Karpas-422 (cell line): ENCODE data around the gene STX19. TPM values are rescaled to one million over a fixed set of nuclear protein-coding genes. Genes with fewer than 3 reads are reported as not detected.

Experiments
- DNase-seq: peaks from one replicate; pipeline ENCODE4 v3.0.0-alpha.2; 2015
- H2AFZ ChIP-seq: fragments of 200-600 bp; sonication (generic); 2 replicates; pipeline ENCODE4 v1.6.1; 2014; ENCODE audit warnings: antibody characterized with exemption, low read length, mixed read lengths
- H3K27ac ChIP-seq: fragments of 200-600 bp; sonication (generic); 2 replicates; pipeline ENCODE4 v1.5.1; 2014; ENCODE audit warnings: mild to moderate bottlenecking, low read length, moderate library complexity
- H3K27me3 ChIP-seq: fragments of 200-600 bp; sonication (generic); 2 replicates; pipeline ENCODE4 v1.6.1; 2014; ENCODE audit warnings: low read length, mixed read lengths
- H3K36me3 ChIP-seq: fragments of 200-600 bp; sonication (generic); 2 replicates; pipeline ENCODE4 v1.6.1; 2014; ENCODE audit warnings: low read length, mixed read lengths; ENCODE audit not compliant: insufficient read depth
- H3K4me1 ChIP-seq: fragments of 200-600 bp; sonication (generic); 2 replicates; pipeline ENCODE4 v1.6.1; 2014; ENCODE audit warnings: mild to moderate bottlenecking, low read length, mixed read lengths
- H3K4me2 ChIP-seq: fragments of 200-600 bp; sonication (generic); 2 replicates; pipeline ENCODE4 v1.6.1; 2014; ENCODE audit warnings: low read length, low read depth, mild to moderate bottlenecking; ENCODE audit not compliant: poor library complexity, severe bottlenecking
- H3K4me3 ChIP-seq: fragments of 200-600 bp; sonication (generic); 2 replicates; pipeline ENCODE4 v1.5.1; 2014; ENCODE audit warnings: mild to moderate bottlenecking, antibody characterized with exemption, low read length, mixed read lengths
- H3K79me2 ChIP-seq: fragments of 200-600 bp; sonication (generic); 2 replicates; pipeline ENCODE4 v1.6.1; 2014; ENCODE audit warnings: mild to moderate bottlenecking, low read length, mixed read lengths
- H3K9ac ChIP-seq: fragments of 200-600 bp; sonication (generic); 2 replicates; pipeline ENCODE4 v1.6.0; 2014; ENCODE audit warnings: low read length
- H3K9me2 ChIP-seq: fragments of 200-600 bp; sonication (generic), shearing (Covaris generic); replicated peaks from 2 replicates; pipeline ENCODE4 v1.6.0; 2014; ENCODE audit warnings: mild to moderate bottlenecking, low read length, moderate library complexity; ENCODE audit not compliant: insufficient read depth
- H3K9me3 ChIP-seq: fragments of 300-700, 200-600 bp; sonication (generic); 2 replicates; pipeline ENCODE4 v1.6.1; 2014; ENCODE audit warnings: low read length, mixed read lengths
- H4K20me1 ChIP-seq: fragments of 200-600 bp; sonication (generic); 2 replicates; pipeline ENCODE4 v1.6.1; 2014; ENCODE audit warnings: mild to moderate bottlenecking, antibody characterized with exemption, low read length, low read depth; ENCODE audit not compliant: insufficient read depth
- total RNA-seq: library from RNA; depleted of rRNA; stranded (reverse); fragments of >200 nt; shearing (Covaris generic); gene quantifications from 2 replicates; pipeline ENCODE4 v1.2.3, GENCODE V29; 2014; ENCODE audit warnings: low replicate concordance

The STX19 gene
- total RNA-seq, 1 experiment from 2014 or later = not detected

DNA sequence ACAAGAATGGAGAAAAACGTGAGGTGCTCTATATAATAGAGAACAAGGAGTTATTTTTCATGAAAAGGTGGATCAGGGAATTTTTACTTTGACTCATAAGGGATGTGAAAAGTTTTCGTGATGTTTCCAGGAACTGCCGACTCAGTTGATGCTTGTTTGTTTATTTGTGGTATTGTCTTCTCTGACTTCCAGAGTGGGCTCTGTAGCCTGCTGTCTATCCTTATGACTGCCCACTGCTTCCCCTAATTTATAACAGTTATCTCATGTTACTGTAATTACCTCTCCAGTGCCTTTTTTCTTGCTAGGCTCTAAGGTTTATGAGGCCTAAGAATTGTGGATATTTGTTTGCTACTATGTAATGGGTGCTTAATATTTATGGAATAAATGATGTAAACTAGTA lies 36.2 kb downstream of the STX19 start:
- Histone ChIP-seq H3K9me2 (no peaks in the 10 kb centered on the region), H3K9me3 (no peaks in the 10 kb centered on the region), H3K4me3 (no peak overlapping the region), H3K4me2 (no peak overlapping the region), H3K9ac (no peak overlapping the region), H3K4me1 (no peaks in the 10 kb centered on the region), H4K20me1 (no peaks in the 10 kb centered on the region), H3K36me3 (no peaks in the 10 kb centered on the region), H3K79me2 (peaks cover 81% of the 10 kb centered on the region), H2AFZ (no peak overlapping the region), H3K27me3 (no peaks in the 10 kb centered on the region), H3K27ac (no peak overlapping the region)
- DNase-seq = no peak

GRCh38 chr3:93991631-93992030 lies 36.8 kb downstream of the STX19 start:
- H3K27me3 ChIP-seq = no peaks in the 10 kb centered on the region
- H4K20me1 ChIP-seq = no peaks in the 10 kb centered on the region
- no peak overlapping the region for H2AFZ ChIP-seq
- H3K4me1 ChIP-seq = no peaks in the 10 kb centered on the region
- no peaks in the 10 kb centered on the region for H3K36me3 ChIP-seq
- no peaks in the 10 kb centered on the region for H3K9me2 ChIP-seq
- no peak overlapping the region for H3K4me2 ChIP-seq
- no peak for DNase-seq
- no peak overlapping the region for H3K27ac ChIP-seq
- no peak overlapping the region for H3K4me3 ChIP-seq
- H3K79me2 ChIP-seq = peaks cover 87% of the 10 kb centered on the region
- H3K9ac ChIP-seq = no peak overlapping the region
- no peaks in the 10 kb centered on the region for H3K9me3 ChIP-seq

DNA sequence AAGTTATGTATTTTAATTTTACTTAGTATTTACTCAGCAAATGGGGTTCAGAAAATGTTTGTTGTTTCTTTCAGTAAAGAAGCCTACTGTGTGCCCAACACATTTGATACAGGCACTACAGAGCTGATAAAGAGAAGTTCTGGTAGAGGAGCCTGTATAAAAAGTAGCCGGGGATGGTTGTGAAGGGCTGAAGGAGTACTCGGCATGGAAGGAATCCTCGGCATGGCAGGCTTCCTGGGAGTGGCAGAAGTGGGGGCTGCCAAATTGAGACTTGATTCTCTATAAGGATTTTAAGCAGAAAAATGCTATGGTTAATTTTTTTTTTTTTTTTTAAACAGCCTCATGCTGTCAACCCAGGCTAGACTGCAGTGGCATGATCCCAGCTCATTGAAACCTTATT lies 39.2 kb downstream of the STX19 start:
- Histone ChIP-seq H3K9me2 (no peaks in the 10 kb centered on the region), H3K36me3 (no peaks in the 10 kb centered on the region), H3K27ac (no peak overlapping the region), H2AFZ (no peak overlapping the region), H3K4me3 (no peak overlapping the region), H3K4me1 (peaks cover 3% of the 10 kb centered on the region; the same call in 1 of the 2 replicates), H3K4me2 (no peak overlapping the region), H3K9me3 (no peaks in the 10 kb centered on the region), H3K9ac (no peak overlapping the region), H3K27me3 (no peaks in the 10 kb centered on the region), H4K20me1 (no peaks in the 10 kb centered on the region), H3K79me2 (peaks cover 95% of the 10 kb centered on the region)
- DNase-seq = no peak

GRCh38 chr3:93988764-93989163 lies 39.6 kb downstream of the STX19 start:
- DNase-seq = no peak
- no peak overlapping the region for H3K27ac ChIP-seq
- no peak overlapping the region for H3K9ac ChIP-seq
- H3K79me2 ChIP-seq = peaks cover 93% of the 10 kb centered on the region
- H3K27me3 ChIP-seq = no peaks in the 10 kb centered on the region
- H2AFZ ChIP-seq = no peak overlapping the region
- H3K9me3 ChIP-seq = no peaks in the 10 kb centered on the region
- no peaks in the 10 kb centered on the region for H3K9me2 ChIP-seq
- H3K36me3 ChIP-seq = no peaks in the 10 kb centered on the region
- H3K4me3 ChIP-seq = no peak overlapping the region
- H3K4me1 ChIP-seq = peaks cover 3% of the 10 kb centered on the region; the same call in 1 of the 2 replicates
- no peaks in the 10 kb centered on the region for H4K20me1 ChIP-seq
- no peak overlapping the region for H3K4me2 ChIP-seq

DNA sequence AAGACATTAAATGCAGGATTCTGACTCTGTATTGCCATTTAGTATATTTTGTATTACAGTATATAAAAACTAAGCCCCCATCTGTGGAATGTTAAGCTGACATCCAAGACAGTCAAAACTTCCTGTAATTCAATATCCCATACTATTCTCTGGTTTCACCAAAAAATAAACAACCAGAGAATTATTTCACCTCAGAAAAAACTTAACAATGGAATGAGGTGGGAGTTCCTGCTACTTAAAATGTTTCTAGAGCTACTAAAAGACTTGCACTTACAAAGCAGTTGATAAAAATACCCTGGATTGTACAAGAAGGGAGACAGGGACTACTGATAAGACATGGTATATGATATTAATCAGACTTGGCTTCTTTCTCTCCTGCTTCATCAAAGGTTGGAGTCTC lies 40.1 kb downstream of the STX19 start:
- Histone ChIP-seq H3K4me3 (no peak overlapping the region), H3K9me3 (no peaks in the 10 kb centered on the region), H3K27ac (no peak overlapping the region), H3K36me3 (no peaks in the 10 kb centered on the region), H3K9ac (no peak overlapping the region), H3K27me3 (no peaks in the 10 kb centered on the region), H3K79me2 (peaks cover 93% of the 10 kb centered on the region), H2AFZ (no peak overlapping the region), H4K20me1 (no peaks in the 10 kb centered on the region), H3K4me1 (peaks cover 3% of the 10 kb centered on the region; the same call in 1 of the 2 replicates), H3K9me2 (no peaks in the 10 kb centered on the region), H3K4me2 (no peak overlapping the region)
- no peak for DNase-seq

DNA sequence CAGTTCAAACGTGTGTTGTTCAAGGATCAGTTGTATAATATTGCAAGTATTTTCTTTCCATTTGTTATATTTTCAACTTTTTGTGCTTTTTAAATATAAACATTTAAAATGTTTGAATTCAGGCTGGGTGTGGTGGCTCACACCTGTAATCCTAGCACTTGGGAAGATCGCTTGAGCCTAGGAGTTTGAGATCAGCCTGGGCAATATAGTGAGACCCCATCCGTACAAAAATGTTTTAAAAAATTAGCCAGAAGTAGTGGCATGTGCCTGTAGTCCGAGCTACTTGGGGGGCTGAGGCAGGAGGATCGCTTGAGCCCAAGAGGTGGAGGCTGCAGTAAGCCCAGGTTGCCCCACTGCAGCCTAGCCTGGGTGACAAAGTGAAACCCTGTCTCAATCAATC lies 43.8 kb downstream of the STX19 start:
- Histone ChIP-seq H4K20me1 (no peaks in the 10 kb centered on the region), H3K27me3 (no peaks in the 10 kb centered on the region), H3K27ac (no peak overlapping the region), H2AFZ (no peak overlapping the region), H3K9me2 (no peaks in the 10 kb centered on the region), H3K4me3 (no peak overlapping the region), H3K4me2 (no peak overlapping the region), H3K36me3 (no peaks in the 10 kb centered on the region), H3K9ac (no peak overlapping the region), H3K4me1 (peaks cover 19% of the 10 kb centered on the region), H3K9me3 (no peaks in the 10 kb centered on the region), H3K79me2 (peaks cover 94% of the 10 kb centered on the region)
- no peak for DNase-seq

- Histone ChIP-seq H3K9ac (no peak overlapping the region), H4K20me1 (no peaks in the 10 kb centered on the region), H3K79me2 (peaks cover 82% of the 10 kb centered on the region), H3K27me3 (no peaks in the 10 kb centered on the region), H3K4me2 (no peak overlapping the region), H2AFZ (no peak overlapping the region), H3K4me3 (no peak overlapping the region), H3K9me2 (no peaks in the 10 kb centered on the region), H3K9me3 (no peaks in the 10 kb centered on the region), H3K27ac (no peak overlapping the region), H3K4me1 (peaks cover 24% of the 10 kb centered on the region), H3K36me3 (no peaks in the 10 kb centered on the region)
- no peak for DNase-seq
Measured at GRCh38 chr3:93983408-93983807, 45.0 kb downstream of the STX19 start.

DNA sequence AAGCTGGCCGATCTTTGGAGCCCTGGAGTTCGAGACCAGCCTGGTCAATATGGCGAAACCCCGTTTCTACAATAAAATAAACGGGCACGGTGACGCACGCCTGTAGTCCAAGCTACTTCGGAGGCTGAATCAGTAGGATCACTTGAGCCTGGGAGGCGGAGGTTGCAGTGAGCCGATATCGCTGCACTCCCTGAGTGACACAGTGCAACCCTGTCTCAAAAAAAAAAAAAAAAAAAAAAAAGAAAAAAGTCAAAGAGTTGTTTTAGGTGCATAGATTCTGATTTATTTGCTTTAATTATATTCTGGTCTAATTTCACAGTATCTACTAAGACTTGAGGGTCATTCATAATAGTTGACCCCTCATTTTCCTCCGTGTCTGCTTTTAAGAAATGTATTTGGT lies 46.7 kb downstream of the STX19 start:
- no peaks in the 10 kb centered on the region for H3K9me3 ChIP-seq
- no peak for DNase-seq
- peak overlapping the region; percentile 83 for H3K4me2 ChIP-seq
- H3K27me3 ChIP-seq = no peaks in the 10 kb centered on the region
- peaks cover 24% of the 10 kb centered on the region for H3K4me1 ChIP-seq
- H3K9me2 ChIP-seq = no peaks in the 10 kb centered on the region
- H4K20me1 ChIP-seq = no peaks in the 10 kb centered on the region
- H3K9ac ChIP-seq = peak overlapping the region; percentile 82; the same call in 1 of the 2 replicates
- H3K27ac ChIP-seq = no peak overlapping the region
- H3K79me2 ChIP-seq = peaks cover 64% of the 10 kb centered on the region
- no peaks in the 10 kb centered on the region for H3K36me3 ChIP-seq
- H2AFZ ChIP-seq = no peak overlapping the region
- H3K4me3 ChIP-seq = peak overlapping the region; percentile 85
